HCEC 1CT (cell line): ENCODE data around the gene TBRG4.
"Not testable (repeated sequence)": the region's sequence is repeated elsewhere in the genome, so short reads cannot be mapped to it uniquely, and the experiment has no call there.

Source experiments
- DNase-seq: peaks from one replicate; pipeline ENCODE4 v3.0.0-alpha.2; 2017

Gene TBRG4

GRCh38 chr7:45111298-45112223 is at the start of gene TBRG4:
TBRG4 (minus strand) TSS chr7:45111697; CDS start chr7:45109237, 2,460 bp downstream.
- peak; percentile 92 for DNase-seq

- DNase-seq = no peak
These were observed 49.6 kb upstream of the TBRG4 start for GRCh38 chr7:45161138-45161537.

DNA sequence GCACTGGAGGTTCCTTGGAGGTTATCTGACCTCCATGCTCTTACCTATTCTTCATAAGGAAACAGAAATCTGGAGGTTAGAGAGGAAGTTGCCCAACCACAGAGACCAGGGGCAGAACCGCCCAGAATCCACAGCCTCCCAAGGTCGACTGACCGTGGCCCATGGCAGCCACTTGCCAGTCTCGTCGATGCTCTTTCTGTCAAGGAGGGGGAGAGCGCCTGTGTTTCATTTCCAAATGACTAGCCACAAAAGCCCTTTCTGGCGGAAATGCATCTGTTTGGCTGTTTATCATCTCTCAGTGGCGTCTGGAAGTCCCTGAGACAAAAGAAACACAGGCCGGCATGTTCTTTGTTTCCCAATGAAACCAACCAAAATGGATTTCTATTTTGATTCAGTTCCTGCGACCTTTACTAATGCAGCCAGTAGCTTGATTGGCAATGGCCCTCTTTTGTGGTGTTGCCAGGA is 49.0 kb upstream of the TBRG4 start:
- DNase-seq = no peak

GRCh38 chr7:45159296-45159695 is 47.8 kb upstream of the TBRG4 start:
- no peak for DNase-seq

DNA sequence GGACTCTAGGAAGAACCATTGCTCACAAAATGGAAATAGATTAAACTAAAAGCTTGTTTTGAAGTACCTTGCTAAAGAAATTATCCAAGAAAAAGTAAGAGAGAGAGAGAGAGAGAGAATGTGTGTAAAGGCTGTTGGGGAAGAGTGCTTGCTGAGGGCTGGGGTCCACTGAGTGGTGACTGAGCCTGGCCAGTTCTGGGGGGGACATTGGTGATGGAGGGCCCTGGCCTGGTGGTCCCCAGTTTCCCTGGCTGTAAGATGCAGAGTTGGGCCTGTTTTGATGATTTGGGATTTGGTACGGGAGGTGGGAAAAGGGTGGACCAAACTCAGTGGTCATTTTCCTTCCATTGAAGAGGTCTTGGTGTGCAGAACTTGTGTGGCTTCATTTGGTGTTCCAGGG is 47.0 kb upstream of the TBRG4 start:
- DNase-seq = no peak

GRCh38 chr7:45157653-45158401 is 46.3 kb upstream of the TBRG4 start, which contains the start of gene RAMP3:
RAMP3 (plus strand) TSS chr7:45157791; CDS start chr7:45157829, 38 bp downstream.
- DNase-seq = no peak

GRCh38 chr7:45157286-45157652 is 45.8 kb upstream of the TBRG4 start:
- DNase-seq = no peak

GRCh38 chr7:45156516-45157272 is 45.2 kb upstream of the TBRG4 start:
- no peak for DNase-seq

GRCh38 chr7:45155941-45156340 is 44.4 kb upstream of the TBRG4 start:
- DNase-seq = no peak

DNA sequence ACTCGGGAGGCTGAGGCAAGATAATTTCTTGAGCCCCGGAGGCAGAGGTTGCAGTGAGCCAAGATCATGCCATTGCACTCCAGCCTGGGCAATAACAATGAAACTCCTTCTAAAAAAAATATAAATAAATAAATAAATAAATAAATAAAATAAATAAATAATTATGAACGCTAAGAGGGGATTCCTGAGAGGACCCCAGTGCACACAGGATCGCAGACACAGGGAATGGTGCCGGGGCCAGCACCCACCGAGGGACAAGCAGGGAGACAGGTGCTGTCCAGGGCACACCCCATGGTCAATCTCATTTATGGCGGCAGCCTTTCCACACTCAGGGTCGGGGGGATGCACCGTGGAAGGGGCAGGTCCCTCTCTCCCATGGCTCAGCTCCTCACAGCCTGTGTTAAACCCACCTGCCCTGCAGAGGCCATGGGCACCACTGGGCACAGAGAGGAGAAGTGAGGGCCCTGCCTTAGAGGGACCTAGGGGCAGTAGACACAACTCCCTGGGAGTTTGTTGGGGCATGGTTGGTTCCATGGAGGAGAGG is 43.9 kb upstream of the TBRG4 start:
- no peak for DNase-seq

GRCh38 chr7:45153861-45154260 is 42.4 kb upstream of the TBRG4 start:
- not testable (repeated sequence) for DNase-seq

DNA sequence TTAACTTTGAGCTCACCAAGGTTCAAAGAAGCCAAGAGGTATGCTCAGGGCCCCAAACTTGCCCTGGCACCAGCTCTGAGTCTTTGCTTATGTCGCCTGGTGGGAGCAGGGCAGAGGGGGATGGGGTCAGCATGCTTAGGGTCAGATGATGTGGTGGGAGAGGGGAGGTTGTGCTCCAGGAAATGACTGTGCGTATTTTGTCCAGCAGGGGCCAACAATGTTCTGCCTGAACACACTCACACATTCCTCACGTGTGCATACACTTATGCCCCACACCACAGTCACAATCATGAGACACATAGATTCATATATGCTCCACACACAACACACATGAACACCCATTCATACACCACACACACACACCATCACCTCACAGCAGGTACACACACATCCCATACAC is 41.7 kb upstream of the TBRG4 start:
- no peak for DNase-seq

- no peak for DNase-seq
These were observed 40.5 kb upstream of the TBRG4 start for GRCh38 chr7:45151967-45152366.

- no peak for DNase-seq
These were observed 39.7 kb upstream of the TBRG4 start for GRCh38 chr7:45151131-45151684.

GRCh38 chr7:45150199-45150598 is 38.7 kb upstream of the TBRG4 start:
- no peak for DNase-seq

- DNase-seq = no peak
These were observed 38.1 kb upstream of the TBRG4 start for GRCh38 chr7:45149606-45150005.

- no peak for DNase-seq
These were observed 37.1 kb upstream of the TBRG4 start for GRCh38 chr7:45148653-45148973.

GRCh38 chr7:45147858-45148652 is 36.6 kb upstream of the TBRG4 start:
- no peak for DNase-seq

- DNase-seq = no peak
These were observed 35.3 kb upstream of the TBRG4 start for GRCh38 chr7:45146531-45147379.

DNA sequence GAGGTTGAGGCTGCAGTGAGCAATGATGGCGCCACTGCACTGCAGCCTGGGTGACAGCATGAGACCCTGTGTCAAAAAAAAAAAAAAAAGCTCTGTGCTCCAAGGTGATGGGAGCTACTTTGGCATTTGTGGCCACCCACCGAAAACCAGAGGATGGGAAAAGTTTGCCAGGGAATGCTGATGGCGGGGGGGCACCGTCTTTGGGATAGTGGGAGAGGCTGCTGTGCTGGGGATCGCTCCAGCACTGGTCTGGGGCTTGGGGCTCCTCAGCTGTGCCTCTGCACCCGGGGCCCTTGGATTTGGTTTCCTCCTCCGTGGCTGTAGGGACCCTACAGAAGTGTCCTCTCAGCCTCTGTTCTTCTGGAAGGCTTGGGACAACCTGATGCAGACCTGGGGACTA is 34.4 kb upstream of the TBRG4 start:
- DNase-seq = no peak

DNA sequence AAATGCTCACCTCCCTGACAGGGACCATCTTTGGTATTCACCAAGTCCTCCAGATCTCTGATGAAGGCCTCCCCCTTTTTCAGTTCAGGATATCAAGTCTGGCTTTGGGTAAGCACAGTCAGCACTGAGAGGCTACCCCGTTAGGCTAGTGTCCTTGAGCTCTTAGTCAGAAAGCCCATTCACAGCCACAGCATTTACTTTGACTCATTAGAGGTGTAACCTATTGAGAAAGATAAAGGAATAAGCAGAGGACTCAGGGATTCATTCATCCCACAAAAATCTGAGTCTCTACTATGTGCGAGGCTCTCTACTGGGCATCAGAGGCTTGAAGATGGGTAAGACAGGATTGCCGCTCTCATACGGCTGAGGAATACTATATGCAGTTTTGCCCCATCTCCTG is 32.1 kb upstream of the TBRG4 start:
- DNase-seq = peak; percentile 60
